HepG2 (cell line): Measurements from ENCODE around the gene ACVR2A.

Source experiments
- AKAP8 ChIP-seq: sonication (generic); formaldehyde crosslinking; IDR thresholded peaks from 2 replicates; pipeline ENCODE4 v1.5.1; 2020; ENCODE audit warnings: mild to moderate bottlenecking, missing genetic modification reagents
- CEBPB ChIP-seq: IDR thresholded peaks from 2 replicates; pipeline ENCODE4 v1.6.1; 2011; ENCODE audit warnings: low read depth, low read length, improper control_type of control experiment, borderline replicate concordance
- FOSL1 ChIP-seq: sonication (generic); formaldehyde crosslinking; IDR thresholded peaks from 2 replicates; pipeline ENCODE4 v1.9.0; 2021; ENCODE audit warnings: missing genetic modification reagents, borderline replicate concordance
- JUNB ChIP-seq: sonication (generic); formaldehyde crosslinking; IDR thresholded peaks from 2 replicates; pipeline ENCODE4 v1.8.0; 2022; ENCODE audit warnings: missing genetic modification reagents, mild to moderate bottlenecking, borderline replicate concordance
- NR2F1 ChIP-seq, 2 experiments: fragments of 450-650 bp in 1 of 2; formaldehyde crosslinking in 1 of 2; IDR thresholded peaks; 2 replicates each; pipeline versions ENCODE4 v1.5.0 to v1.6.1; 2016 to 2020; ENCODE audit warnings: mild to moderate bottlenecking in 1 of 2, missing compliant biosample characterization in 1 of 2, missing genetic modification reagents in 1 of 2, moderate library complexity in 1 of 2
- ZNF331 ChIP-seq: sonication (generic); formaldehyde crosslinking; IDR thresholded peaks from 2 replicates; pipeline ENCODE4 v1.4.0; 2020; ENCODE audit warnings: missing genetic modification reagents

DNA sequence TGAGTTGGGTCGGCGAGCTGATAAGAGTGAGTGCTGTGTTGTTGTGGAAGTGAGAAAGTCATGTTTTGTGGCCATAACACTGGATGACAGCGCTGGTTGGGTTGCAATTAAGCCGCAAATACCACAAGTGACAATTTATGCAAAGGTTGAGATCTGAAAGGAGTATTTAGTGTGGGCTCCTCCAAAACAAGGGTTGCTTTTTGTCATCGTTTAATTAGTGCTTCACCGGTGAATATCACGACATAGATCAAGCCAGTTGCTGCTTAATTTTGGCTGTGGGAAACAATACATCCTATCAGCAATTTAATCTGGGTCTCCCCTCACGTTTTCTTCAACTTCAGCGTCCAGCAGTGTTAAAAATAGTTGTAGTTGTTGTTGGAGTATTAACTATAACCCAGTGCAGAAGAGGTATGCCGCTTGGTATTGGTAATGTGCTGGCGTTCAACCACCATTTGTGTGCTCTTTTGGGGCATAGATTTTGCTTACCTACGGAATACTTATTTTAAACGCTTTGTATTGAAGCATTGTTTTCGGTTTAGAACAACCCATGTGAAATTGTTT, 662 bp downstream of the ACVR2A start:
- TF ChIP-seq CEBPB (no peak), JUNB (CRISPR knock-in tag) (no peak), FOSL1 (no peak), NR2F1 (CRISPR knock-in tag; IDR thresholded peaks at IDR 0.05) (no peak), AKAP8 (no peak), ZNF331 (CRISPR knock-in tag) (no peak)
